Measurements from ENCODE around the gene MAPK9. TPM values are rescaled to one million over a fixed set of nuclear protein-coding genes. Genes with fewer than 3 reads are reported as not detected.

The MAPK9 gene
- total and polyA plus RNA-seq, 11 donors: 15.2 to 51.3 (median 41.2) TPM

GRCh38 chr5:180194410-180195345 lies 97.2 kb downstream of the MAPK9 start:
- peaks cover 0 to 18% (median 0%) of the 10 kb centered on the region in 9 donors for H3K27me3 ChIP-seq
- no peak overlapping the region for H3K27ac ChIP-seq
- ATAC-seq: no peak
- no peak for TF ChIP-seq CTCF (IDR thresholded peaks at IDR 0.05)
- TF ChIP-seq POLR2A (IDR thresholded peaks at IDR 0.05): no peak
- no peaks in the 10 kb centered on the region for H3K36me3 ChIP-seq
- WGBS, 4 donors: 88 to 89% (median 88%) methylated on average over 34 of the region's 34 CpGs
- no peaks in the 10 kb centered on the region for H3K4me1 ChIP-seq
- no peak for DNase-seq
- intact Hi-C loops (cut with DNase I): no loop called here
- H3K9me3 ChIP-seq: no peaks in the 10 kb centered on the region
- no peak overlapping the region for H3K4me3 ChIP-seq

- no peak overlapping the region for H3K4me3 ChIP-seq
- H3K27ac ChIP-seq: no peak overlapping the region
- intact Hi-C loops (cut with DNase I): no loop called here
- no peaks in the 10 kb centered on the region for H3K36me3 ChIP-seq
- no peaks in the 10 kb centered on the region for H3K9me3 ChIP-seq
- WGBS, 4 donors: 94 to 95% (median 95%) methylated on average over 24 of the region's 24 CpGs
- ATAC-seq: no peak
- no peaks in the 10 kb centered on the region for H3K4me1 ChIP-seq
- no peak for DNase-seq
- peaks cover 0 to 12% (median 0%) of the 10 kb centered on the region in 9 donors for H3K27me3 ChIP-seq
- no peak for TF ChIP-seq POLR2A (IDR thresholded peaks at IDR 0.05)
- no peak for TF ChIP-seq CTCF (IDR thresholded peaks at IDR 0.05)
Measured at GRCh38 chr5:180193749-180194375, 98.0 kb downstream of the MAPK9 start.

GRCh38 chr5:180191716-180192115 lies 100.2 kb downstream of the MAPK9 start:
- no peak overlapping the region for H3K4me3 ChIP-seq
- peaks cover 0 to 14% (median 6%) of the 10 kb centered on the region in 12 donors for H3K9me3 ChIP-seq
- no peak overlapping the region for H3K27ac ChIP-seq
- ATAC-seq (no peak), DNase-seq (no peak)
- 55 to 67% (median 60%) methylated on average over 5 to 6 of the region's 6 CpGs for WGBS, 4 donors
- H3K36me3 ChIP-seq: no peaks in the 10 kb centered on the region
- intact Hi-C loops (cut with DNase I): no loop called here
- peaks cover 0 to 2% (median 0%) of the 10 kb centered on the region in 9 donors for H3K27me3 ChIP-seq
- no peak for TF ChIP-seq CTCF (IDR thresholded peaks at IDR 0.05)
- TF ChIP-seq POLR2A (IDR thresholded peaks at IDR 0.05): no peak
- H3K4me1 ChIP-seq: no peaks in the 10 kb centered on the region

- TF ChIP-seq POLR2A (IDR thresholded peaks at IDR 0.05) (no peak), CTCF (IDR thresholded peaks at IDR 0.05) (no peak)
- Histone ChIP-seq H3K4me1 (no peaks in the 10 kb centered on the region), H3K4me3 (no peak overlapping the region), H3K36me3 (no peaks in the 10 kb centered on the region), H3K9me3 (peaks cover 0 to 26% (median 8%) of the 10 kb centered on the region in 12 donors), H3K27me3 (no peaks in the 10 kb centered on the region), H3K27ac (no peak overlapping the region)
- 63 to 79% (median 69%) methylated on average over 2 of the region's 2 CpGs for WGBS, 4 donors
- DNase-seq: no peak
- no peak for ATAC-seq
- intact Hi-C loops (cut with DNase I): no loop called here
Measured at GRCh38 chr5:180187767-180188166, 104.1 kb downstream of the MAPK9 start.

All from heart left ventricle (tissue), 16 donors.